ENCODE measurements around the gene PROZ. TPM values are rescaled to one million over a fixed set of nuclear protein-coding genes. Genes with fewer than 3 reads are reported as not detected.
A peak's percentile ranks its signal among the peaks of the same experiment; 100 is the strongest.

The PROZ gene
- total RNA-seq, 2 experiments from 2014 or later = not detected

DNA sequence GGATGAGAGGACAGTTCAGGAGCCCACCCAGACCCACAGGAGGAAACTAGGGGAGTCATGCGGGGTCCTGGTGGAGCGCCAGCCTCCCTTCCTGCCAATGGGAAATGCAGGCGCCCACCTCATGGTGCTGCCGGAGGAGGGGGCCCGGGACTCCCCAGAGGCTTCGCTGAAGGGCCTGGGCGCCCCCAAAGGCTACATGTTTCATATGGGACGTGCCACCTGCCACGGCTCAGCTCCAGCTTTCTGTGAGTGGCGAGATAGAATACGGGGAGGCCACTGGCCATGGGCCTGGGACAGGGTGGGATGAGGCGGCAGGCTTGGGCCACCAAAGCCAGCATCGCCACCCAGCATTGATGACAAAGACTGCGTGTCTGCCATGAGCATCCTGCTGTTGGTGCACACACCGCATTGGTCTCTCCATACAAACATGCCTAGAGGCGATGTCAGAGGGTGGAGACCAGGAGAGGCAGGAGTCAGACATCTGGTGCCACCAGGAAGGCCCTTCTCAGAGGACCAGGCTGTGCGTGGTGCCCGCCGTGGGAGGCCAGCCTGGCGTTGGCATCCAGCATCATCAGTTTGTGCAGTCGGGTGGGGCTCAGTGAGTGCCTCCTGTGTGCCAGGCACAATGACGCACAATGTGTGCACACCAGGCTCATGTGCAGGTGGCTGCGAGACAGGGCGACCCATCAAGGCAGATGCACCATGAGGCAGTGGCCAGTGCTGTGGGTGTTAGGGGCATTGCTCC lies 37.1 kb upstream of the PROZ start:
- DNase-seq = no peak
- TF ChIP-seq, protein P1, sequence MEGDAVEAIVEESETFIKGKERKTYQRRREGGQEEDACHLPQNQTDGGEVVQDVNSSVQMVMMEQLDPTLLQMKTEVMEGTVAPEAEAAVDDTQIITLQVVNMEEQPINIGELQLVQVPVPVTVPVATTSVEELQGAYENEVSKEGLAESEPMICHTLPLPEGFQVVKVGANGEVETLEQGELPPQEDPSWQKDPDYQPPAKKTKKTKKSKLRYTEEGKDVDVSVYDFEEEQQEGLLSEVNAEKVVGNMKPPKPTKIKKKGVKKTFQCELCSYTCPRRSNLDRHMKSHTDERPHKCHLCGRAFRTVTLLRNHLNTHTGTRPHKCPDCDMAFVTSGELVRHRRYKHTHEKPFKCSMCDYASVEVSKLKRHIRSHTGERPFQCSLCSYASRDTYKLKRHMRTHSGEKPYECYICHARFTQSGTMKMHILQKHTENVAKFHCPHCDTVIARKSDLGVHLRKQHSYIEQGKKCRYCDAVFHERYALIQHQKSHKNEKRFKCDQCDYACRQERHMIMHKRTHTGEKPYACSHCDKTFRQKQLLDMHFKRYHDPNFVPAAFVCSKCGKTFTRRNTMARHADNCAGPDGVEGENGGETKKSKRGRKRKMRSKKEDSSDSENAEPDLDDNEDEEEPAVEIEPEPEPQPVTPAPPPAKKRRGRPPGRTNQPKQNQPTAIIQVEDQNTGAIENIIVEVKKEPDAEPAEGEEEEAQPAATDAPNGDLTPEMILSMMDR (IDR thresholded peaks at IDR 0.05) = no peak
- no peaks in the 10 kb centered on the region for H3K4me1 Mint-ChIP-seq (ENCODE audit: low read depth)
- peaks cover 5% of the 10 kb centered on the region for H3K27me3 Mint-ChIP-seq
- intact Hi-C loops (cut with micrococcal nuclease) = no loop called here
- no peaks in the 10 kb centered on the region for H3K9me3 Mint-ChIP-seq
- ChIA-PET CTCF (no interaction called here), POLR2A (no interaction called here)
- no peaks in the 10 kb centered on the region for H3K36me3 Mint-ChIP-seq (ENCODE audit: low read depth)
- no peak overlapping the region for H3K27ac Mint-ChIP-seq
- ATAC-seq = no peak
- no peak overlapping the region for H3K4me3 Mint-ChIP-seq

- POLR2A ChIA-PET = no interaction called here
- intact Hi-C loops (cut with micrococcal nuclease) = no loop called here
Measured at GRCh38 chr13:113121928-113122471, 36.4 kb upstream of the PROZ start.

DNA sequence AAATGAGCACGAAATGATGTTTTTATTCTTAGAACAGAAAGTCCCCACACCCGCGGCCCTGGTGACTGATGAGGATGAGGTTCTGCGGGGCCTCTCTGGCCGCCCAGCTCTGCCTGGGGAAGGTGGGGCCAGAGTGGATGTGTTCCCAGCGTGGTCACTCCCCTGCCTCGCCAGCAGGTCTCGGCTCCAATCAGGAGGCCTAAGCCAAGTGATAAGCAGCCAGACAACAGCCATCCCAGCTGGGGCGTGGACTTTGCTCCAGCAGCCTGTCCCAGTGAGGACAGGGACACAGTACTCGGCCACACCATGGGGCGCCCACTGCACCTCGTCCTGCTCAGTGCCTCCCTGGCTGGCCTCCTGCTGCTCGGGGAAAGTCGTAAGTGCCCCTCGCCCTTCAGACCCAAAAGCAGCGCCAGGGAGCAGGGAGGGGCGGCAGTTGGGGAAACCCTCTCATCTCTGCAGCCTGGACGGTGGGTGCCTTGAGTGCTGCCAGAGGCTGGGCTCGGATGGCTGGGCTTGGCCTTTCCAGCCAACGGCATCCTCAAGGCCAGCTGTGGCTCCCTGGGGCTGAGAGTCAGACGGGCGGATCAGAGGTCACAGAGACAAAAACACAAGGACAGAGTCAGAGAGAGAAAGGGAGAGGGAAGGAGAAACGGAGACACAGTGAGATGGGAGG lies 35.8 kb upstream of the PROZ start, which contains the start of gene F10:
F10 (plus strand) TSS at position 250 of the 676 bp plus-strand sequence; CDS start at position 307, 57 bp downstream.
- intact Hi-C loops (cut with micrococcal nuclease) = no loop called here
- POLR2A ChIA-PET = no interaction called here
- Mint-ChIP-seq H3K4me3 (no peak within 1 kb of the TSS), H3K9me3 (no peaks in the 10 kb centered on the region), H3K27me3 (peaks cover 11% of the 10 kb centered on the region), H3K27ac (no peak within 1 kb of the TSS), H3K4me1 (ENCODE audit: low read depth) (no peaks in the 10 kb centered on the region), H3K36me3 (ENCODE audit: low read depth) (no peaks in the 10 kb centered on the region)
- ATAC-seq = no peak
- DNase-seq = no peak
- TF ChIP-seq, protein P1 (IDR thresholded peaks at IDR 0.05) = no peak
- CTCF ChIA-PET = no interaction called here

More at GRCh38 chr13:113121928-113122471, 36.4 kb upstream of the PROZ start:
- no peak for DNase-seq
- Mint-ChIP-seq H3K4me3 (no peak overlapping the region), H3K4me1 (ENCODE audit: low read depth) (no peaks in the 10 kb centered on the region), H3K36me3 (ENCODE audit: low read depth) (no peaks in the 10 kb centered on the region), H3K9me3 (no peaks in the 10 kb centered on the region), H3K27me3 (peaks cover 7% of the 10 kb centered on the region), H3K27ac (no peak overlapping the region)
- CTCF ChIA-PET = no interaction called here
- TF ChIP-seq, protein P1 (IDR thresholded peaks at IDR 0.05) = no peak
- ATAC-seq = no peak

- CTCF ChIA-PET = interaction anchor here (1.6 kb wide), 1 partner anchor 94 kb away, joined by 4 read pairs; no protein-coding TSS in a partner anchor
- TF ChIP-seq, protein P1 (IDR thresholded peaks at IDR 0.05) = peak; percentile 22
Measured at GRCh38 chr13:113123226-113124201, 34.9 kb upstream of the PROZ start.

More at GRCh38 chr13:113123226-113124201, 34.9 kb upstream of the PROZ start:
- Mint-ChIP-seq H3K4me1 (ENCODE audit: low read depth) (no peaks in the 10 kb centered on the region), H3K27ac (no peak overlapping the region), H3K4me3 (no peak overlapping the region), H3K27me3 (peaks cover 14% of the 10 kb centered on the region), H3K9me3 (no peaks in the 10 kb centered on the region), H3K36me3 (ENCODE audit: low read depth) (no peaks in the 10 kb centered on the region)
- POLR2A ChIA-PET = no interaction called here
- ATAC-seq (no peak), DNase-seq (no peak)
- intact Hi-C loops (cut with micrococcal nuclease) = no loop called here

All from activated CD8-positive, alpha-beta T cell treated with anti-CD3 and anti-CD28 coated beads for 36 hours (primary cell).